HL-60 (cell line): ENCODE measurements around the gene USP10.

ENCODE experiments used
- DNase-seq, 2 experiments: peaks; one replicate each; pipeline ENCODE4 v3.0.0-alpha.2; 2010 to 2020; ENCODE audit warnings: low read depth in 1 of 2, low spot score in 1 of 2
- H3K27ac ChIP-seq: fragments of 250-450 bp; sonication (Bioruptor Pico); replicated peaks from 2 replicates; pipeline ENCODE4 v1.5.1; 2020; ENCODE audit warnings: mild to moderate bottlenecking, moderate library complexity
- H3K27me3 ChIP-seq: fragments of 250-450 bp; sonication (Bioruptor Pico); 2 replicates; pipeline ENCODE4 v1.5.1; 2021; ENCODE audit warnings: mild to moderate bottlenecking, moderate library complexity; ENCODE audit not compliant: insufficient read depth, poor library complexity, severe bottlenecking
- H3K4me3 ChIP-seq: replicated peaks from 2 replicates; pipeline ENCODE4 v1.5.1; 2011; ENCODE audit warnings: mild to moderate bottlenecking, control low read depth, low read length; ENCODE audit not compliant: insufficient read depth
- CTCF ChIP-seq: IDR thresholded peaks from one replicate; pipeline ENCODE4 v1.5.1; 2011; ENCODE audit warnings: low read length, control low read depth, inconsistent platforms; ENCODE audit not compliant: insufficient read depth
- GABPA ChIP-seq: IDR thresholded peaks from 2 replicates; pipeline ENCODE4 v1.6.1; 2012; ENCODE audit warnings: low read depth
- POLR2AphosphoS5 ChIP-seq: IDR thresholded peaks from 2 replicates; pipeline ENCODE4 v1.6.1; 2012; ENCODE audit warnings: low read depth
- REST ChIP-seq: IDR thresholded peaks from 2 replicates; pipeline ENCODE4 v1.6.1; 2012; ENCODE audit warnings: low read depth; ENCODE audit not compliant: insufficient replicate concordance
- SPI1 ChIP-seq: IDR thresholded peaks from 2 replicates; pipeline ENCODE4 v1.6.1; 2012; ENCODE audit warnings: low read depth, mild to moderate bottlenecking, borderline replicate concordance

Gene USP10

GRCh38 chr16:84724606-84725309, 25.0 kb downstream of the USP10 start:
- DNase-seq = no peak
- no peak overlapping the region for H3K27ac ChIP-seq
- no peaks in the 10 kb centered on the region for H3K27me3 ChIP-seq
- TF ChIP-seq REST (no peak), GABPA (no peak), SPI1 (no peak), CTCF (no peak), POLR2AphosphoS5 (no peak)
- H3K4me3 ChIP-seq = no peak overlapping the region

GRCh38 chr16:84725481-84726078, 25.8 kb downstream of the USP10 start:
- DNase-seq = no peak
- Histone ChIP-seq H3K27ac (no peak overlapping the region), H3K27me3 (no peaks in the 10 kb centered on the region), H3K4me3 (no peak overlapping the region)
- TF ChIP-seq POLR2AphosphoS5 = no peak
- TF ChIP-seq SPI1 = no peak
- no peak for TF ChIP-seq GABPA
- no peak for TF ChIP-seq REST
- no peak for TF ChIP-seq CTCF

GRCh38 chr16:84726079-84726668, 26.4 kb downstream of the USP10 start:
- Histone ChIP-seq H3K27me3 (no peaks in the 10 kb centered on the region), H3K4me3 (peak overlapping the region; percentile 27), H3K27ac (peak overlapping the region; percentile 67)
- DNase-seq = peak; percentile 71 to 87
- TF ChIP-seq REST (no peak), SPI1 (no peak), CTCF (peak; percentile 87), POLR2AphosphoS5 (no peak)
